SW 1271 (cell line): Measurements from ENCODE around the gene PDE4D.
A peak's percentile ranks its signal among the peaks of the same experiment; 100 is the strongest.
"Not testable (repeated sequence)": the region's sequence is repeated elsewhere in the genome, so short reads cannot be mapped to it uniquely, and the experiment has no call there.

Source experiments
- DNase-seq, 2 experiments: peaks; one replicate each; lab custom pipeline; 2025; lab: John Stamatoyannopoulos, UW

Gene PDE4D

DNA sequence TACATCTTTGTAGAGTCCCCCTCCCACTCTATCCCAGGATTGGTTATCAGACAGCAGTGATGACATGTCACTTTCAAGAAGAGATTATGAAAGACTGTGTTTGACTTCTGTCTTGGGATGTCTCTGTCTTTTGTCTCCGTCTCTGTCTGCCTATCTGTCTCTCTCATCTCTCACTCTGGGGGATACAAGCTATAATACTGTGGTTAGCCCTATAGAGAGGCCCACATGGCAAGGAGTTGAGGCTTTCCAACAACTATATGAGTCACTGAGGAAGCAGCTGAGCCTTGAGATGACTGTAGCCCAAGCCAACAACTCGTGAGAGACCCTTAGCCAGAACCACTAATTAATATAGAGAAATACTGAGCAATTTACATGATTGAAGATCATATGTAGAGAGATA lies 284.8 kb downstream of the PDE4D start:
- DNase-seq: no peak

DNA sequence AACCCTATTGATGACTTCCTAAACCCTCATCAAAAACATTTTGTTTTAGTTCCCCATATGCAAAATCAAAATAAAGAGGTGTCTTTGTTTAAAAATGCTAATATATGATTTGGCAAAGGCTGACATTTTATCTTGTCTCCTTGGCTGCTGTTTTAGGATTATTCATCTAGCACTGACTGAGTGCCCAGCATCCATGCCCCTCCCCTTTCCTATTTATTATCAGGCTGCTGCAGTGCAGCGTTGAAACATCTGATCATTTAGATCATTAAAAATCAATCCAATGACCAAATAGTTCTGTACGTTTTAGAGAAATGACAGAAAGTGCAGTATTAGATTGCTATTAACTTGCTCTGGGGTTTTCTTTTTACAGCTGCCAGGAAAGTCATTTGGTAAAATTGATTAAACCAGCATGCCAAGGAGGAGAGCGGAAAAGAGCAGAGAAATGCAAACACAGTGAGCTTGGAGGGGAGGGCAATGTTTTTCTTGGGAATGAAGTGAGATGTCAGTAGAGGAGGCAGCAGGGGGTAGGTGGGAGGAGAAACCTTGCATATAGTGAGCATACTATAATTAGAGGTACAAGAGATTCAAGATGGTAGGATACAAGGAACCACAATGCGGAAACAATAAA lies 286.3 kb downstream of the PDE4D start:
- no peak for DNase-seq

DNA sequence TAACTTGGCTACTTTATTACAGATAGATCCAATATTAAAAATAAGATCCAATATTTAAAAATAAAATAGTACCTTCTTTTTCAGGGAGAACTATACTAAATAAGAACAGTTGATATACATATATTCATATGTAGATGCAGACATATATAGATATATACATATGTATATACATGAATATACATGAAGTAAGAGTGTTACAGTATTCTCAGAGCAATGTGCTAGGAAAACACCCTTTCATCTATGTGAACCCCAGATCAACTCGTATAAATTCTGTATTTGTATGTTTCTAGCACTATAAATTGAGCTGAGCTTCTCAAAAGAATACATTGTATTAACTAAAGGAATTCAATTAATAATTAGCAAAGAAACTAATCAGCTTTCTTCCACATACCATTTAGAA lies 287.6 kb downstream of the PDE4D start:
- no peak for DNase-seq

DNA sequence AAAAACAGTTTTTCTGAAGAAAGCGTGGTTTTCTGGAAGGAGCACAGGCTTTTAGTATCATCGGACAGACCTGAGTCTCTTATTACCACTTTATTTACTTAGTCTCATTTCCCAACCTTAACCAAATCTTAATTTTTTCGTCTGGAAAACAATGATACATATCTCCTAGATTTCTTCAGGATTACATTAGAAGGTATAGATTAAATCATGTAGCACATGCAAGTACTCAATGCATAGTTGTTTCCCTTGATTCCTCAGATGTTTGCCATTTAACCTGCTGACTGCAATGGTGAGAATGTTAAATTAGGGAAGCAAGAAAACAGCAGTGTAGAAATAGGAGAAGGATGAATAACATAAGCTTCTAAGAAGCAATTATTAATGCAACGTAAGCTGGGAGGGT lies 289.4 kb downstream of the PDE4D start:
- DNase-seq: no peak

DNA sequence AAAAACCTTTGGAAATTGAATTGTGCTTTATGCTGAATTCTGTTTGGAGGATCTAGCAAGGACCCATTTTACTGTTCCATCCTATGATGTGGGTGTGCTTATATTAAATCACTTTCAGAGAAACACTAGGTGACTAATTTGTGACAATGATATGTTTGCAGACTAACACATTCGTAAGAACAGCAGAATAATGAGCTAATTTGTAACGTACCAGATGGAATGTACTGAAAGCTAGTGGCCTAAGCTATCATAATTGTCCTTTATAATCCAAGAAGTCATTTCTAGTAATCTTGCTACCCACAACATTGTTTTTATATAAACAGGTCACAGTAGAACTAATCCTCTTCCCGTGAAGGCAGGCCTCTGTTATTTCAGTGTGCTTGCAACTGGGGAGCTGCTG lies 292.5 kb downstream of the PDE4D start:
- no peak for DNase-seq

DNA sequence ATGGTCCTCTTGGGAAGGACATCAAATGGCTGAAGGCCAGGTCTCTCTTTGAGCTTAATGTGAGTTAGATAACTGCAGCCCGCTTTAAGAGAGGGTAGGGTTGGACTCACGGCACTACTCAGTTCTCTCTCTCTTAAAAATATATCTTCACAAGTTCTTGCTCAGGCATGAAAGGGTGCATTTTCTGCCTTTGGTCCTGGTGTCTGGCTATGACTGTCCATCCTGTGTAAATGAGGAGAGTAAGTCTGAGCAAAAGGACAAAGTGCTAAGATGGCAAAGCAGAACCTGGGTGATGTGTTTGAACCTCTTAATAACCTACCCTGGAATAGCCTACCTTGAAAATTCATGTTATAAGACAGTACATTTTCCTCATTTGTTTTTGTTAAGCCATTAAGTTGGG lies 293.4 kb downstream of the PDE4D start:
- DNase-seq: no peak

DNA sequence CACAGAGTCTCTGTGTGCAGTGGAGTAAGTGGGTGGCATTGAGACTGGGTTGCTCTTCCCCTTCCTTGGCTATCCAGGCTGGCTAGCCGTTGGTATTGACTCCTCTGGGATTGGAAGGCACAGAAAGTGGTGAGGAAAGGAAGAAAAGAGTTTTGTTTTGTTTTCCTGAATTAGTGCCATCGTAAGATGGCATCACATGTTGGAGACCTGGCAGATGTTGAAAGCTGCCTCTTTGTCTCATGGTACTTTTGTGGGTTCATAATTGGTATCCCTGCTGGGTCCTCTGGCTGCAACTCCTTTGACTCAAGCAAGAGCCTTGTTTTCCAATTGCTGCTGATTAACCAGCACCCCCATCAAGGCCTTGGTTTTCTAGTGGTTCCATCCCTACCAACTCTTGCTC lies 293.8 kb downstream of the PDE4D start:
- no peak for DNase-seq

DNA sequence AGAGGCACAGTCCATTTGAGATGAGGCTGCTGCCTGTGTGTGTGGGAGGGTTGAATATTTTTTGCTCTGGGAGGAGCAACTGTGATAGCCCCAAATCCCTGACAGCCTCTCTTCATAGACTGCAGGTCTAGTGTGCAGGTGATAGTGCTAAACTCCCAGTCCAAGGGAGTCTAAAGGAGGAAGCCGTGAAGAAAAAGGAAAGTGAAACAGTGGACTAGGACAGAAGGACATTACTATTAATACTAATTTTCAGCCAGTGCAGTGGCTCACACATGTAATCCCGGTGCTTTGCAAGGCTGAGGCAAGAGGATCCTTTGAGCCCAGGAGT lies 295.0 kb downstream of the PDE4D start:
- DNase-seq: no peak

DNA sequence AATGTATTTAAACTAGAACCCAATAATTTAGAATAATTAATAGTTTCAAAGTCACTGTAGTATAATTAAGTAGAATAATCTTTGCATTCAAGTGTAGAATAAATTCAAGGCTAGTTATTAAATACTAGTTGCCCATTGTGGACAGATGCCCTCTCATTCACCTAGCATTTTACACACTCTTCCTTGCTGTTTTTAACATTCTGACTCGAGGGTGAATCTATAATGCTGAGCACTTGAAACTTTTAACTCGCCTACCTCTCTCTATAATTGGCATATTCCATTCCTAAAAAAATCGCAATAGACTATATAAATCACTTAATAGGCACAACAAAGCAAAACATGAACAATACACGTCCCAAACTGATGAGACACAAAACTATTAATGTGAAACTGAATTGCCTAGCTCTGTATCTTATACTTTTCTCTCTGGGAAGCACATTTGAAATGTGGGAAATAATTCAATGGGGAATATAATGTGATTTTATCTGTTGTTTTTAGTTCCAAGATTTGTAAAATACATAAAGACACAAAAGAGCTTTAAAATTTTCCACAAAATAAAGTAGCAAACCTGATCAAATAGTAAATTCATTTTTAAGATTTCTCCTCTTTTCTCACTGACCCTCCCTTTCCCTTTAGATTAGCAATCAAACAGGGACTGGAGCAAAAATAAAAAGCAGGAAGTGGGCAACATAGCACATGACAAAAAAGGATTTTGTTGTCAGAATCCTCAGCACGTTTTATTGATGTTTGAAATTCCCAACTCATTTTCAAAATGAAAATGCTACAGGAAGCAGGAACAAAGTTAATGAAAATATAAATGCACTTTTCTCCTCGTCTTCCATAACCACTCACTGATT lies 295.6 kb downstream of the PDE4D start:
- no peak for DNase-seq

DNA sequence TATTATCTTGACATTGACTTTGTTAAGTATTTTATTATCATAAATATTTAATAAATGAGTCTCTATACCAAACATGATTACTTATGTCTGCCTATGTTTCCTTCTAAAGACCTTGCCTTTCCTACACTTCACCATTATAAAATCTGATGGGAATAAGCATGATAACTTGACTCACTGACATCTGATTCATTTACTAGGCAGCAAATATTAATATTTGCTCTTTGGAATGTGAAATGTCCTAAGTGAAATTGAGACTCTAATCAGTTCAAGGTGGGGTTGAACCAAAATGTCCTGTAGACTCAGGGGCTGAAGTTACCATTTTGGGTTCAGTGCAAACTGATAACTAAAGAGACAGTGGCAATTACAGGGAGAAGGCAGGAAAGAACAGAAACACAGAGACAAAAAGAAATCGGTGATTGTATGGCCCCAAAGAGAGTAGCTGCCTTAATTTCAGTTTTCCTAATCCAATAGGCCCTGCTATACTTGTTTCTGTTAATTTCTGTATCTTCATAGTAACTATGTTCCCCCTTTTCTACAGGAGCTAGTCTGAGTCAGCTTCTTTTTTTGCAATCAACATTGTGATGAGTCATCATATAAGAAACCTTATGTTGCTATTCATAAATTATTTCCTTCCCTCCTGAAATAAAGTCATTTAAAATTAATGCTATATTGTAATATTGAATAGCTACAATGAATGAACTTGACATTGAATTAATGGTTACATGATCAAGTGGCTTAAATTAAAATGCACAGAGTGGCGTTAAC lies 296.8 kb downstream of the PDE4D start:
- peak in 1 of 2 experiments; percentile 3 for DNase-seq

DNA sequence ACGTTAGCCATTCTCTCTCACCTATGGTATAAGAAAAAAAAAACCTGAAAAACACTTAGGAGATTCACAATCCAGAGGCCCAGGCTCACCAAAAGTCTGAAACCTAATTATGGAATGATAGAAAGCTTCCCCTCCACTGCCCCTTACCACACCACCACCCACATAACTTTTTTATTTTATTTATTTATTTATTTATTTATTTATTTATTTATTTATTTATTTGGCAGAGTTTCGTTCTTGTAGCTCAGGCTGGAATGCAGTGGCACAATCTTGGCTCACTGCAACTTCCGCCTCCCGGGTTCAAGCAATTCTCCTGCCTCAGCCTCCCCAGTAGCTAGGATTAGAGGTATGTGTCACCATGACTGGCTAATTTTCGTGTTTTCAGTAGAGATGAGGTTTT lies 299.4 kb downstream of the PDE4D start:
- not testable (repeated sequence) for DNase-seq

DNA sequence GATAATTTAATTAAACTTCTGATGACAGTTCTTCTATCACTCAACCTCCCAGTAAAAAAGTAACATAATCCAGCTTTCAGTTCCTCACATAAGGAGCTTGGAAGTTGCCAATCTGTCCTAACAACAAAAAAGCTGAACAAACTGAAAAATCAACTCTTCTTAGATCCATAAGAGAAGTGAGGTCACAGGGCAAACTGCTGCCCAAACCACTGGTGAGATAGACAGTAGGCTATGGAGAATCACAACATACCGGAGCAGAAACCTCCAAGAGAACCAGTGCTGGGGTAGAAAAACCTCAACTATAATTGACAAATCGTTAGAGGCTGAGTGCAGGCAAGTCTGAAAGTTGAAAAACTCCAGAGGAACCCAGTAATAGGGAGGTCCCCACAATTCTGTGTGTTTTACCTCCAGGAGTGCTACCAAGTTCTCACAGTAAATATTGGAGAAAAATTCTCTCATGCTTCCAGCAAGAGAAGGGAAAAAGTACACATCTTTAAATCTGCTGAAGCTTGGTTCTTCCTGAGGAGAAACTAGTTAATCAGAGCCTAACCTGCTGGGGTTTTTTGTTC lies 300.0 kb downstream of the PDE4D start:
- DNase-seq: no peak

DNA sequence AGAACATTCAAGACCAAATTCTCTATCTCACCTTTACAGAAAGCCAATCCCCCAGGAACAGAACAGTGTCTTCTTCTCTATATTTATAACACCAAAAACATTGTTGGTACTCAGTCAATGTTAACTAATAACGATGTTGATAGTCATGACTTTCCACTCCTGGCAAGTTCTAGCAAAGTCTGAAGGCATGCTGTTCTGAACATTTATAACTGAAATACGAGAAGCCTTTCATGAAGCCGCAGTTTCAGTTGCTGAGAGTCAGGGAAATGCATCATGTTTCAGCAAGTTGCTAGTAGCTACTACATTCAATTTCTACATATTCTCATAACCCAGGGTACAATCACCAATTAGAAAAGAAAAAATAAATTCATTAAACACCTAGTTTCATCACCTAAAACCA lies 301.4 kb downstream of the PDE4D start:
- DNase-seq: no peak

DNA sequence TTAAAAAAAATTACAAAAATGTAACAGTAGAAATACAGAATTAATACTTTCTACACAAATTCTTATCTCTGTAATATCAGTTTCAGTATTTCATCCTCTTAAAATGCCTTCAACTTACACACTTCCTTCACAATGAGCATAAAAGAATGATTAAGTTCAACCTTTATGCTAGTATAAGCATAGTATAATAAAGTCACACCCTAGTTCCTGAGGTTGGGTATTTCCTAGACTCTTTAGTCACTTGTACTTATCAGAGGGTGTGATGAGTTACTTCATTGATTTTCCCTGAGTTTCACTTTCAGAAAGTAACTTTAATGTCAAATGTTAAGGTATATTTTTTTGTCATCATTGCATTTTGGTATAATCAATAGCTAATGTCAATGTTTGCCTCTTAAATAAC lies 302.4 kb downstream of the PDE4D start:
- DNase-seq: no peak

DNA sequence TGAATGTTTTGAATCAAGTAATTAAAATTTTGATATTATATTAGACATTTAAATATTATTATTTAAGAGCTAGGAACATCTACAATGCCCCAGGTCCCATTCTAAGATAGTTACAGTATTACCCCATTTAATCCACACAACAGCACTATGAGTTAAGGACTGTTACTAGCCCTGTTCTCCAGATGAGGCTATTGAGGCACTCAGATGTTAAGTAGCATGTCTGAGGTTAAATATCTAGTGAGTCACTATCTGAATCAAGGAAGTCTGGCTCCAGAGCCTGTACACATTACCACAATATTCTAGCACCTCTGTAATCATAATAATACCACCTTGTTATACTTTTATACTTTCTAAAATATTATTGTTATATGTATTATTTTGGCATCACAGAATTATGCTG lies 304.6 kb downstream of the PDE4D start:
- no peak for DNase-seq

DNA sequence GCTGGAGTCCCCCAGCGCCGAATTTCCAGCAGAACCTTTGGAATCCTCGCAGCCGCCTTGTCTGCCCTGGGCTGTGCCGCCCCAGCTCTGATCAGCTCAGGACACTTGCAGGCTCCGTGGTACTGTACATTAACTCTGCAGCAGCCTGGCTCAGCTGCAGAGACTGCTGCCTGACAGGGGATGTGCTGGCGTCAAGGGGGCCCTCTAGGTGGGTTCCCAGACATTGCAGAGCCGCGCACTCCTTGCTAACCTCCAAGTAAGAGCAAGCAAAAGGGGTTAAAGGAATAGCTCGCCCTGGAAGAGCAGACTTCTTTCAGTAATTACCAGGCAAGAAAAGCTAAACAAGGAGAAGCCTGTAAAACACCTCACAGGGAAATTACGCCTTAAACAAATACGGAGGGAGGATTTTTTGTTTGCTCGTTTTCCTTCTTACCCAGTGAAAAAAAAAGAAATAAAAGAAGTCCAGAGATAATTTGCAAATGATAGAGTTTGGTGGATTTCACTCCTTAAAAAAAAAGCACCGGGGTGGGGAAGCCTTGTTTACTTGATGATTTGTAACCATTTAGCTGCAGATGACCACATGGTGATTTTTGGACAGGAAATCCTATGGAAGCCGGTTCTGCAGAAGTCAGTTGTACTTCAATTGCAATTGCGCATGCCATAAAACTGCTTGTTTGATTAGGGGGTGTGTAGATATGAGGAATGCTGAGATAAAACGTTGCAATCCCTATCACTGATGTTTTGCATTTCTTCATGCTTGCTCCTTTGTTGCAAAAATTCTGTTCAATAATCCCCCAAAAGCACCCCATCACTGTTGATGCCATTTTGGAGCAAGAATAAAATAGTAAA lies 305.8 kb downstream of the PDE4D start:
- no peak for DNase-seq

DNA sequence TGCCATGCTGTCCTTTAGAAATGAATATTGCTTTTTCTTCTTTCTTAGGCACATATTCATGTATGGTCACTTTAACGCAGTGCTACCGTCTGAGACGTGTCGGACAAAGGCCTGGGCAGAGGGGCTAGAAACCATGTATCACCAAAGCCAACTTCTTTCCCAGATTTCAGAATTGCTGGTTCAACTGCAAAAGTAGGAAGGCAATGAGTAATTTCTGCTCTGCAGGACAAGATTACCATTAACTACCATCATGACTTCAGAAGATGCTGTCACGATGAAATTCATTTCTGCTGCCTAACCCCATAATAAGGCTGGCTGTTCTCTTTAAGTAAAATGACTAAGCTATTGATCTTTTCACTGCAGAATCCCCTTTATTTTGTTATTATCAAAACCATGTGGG lies 306.7 kb downstream of the PDE4D start:
- DNase-seq: no peak

DNA sequence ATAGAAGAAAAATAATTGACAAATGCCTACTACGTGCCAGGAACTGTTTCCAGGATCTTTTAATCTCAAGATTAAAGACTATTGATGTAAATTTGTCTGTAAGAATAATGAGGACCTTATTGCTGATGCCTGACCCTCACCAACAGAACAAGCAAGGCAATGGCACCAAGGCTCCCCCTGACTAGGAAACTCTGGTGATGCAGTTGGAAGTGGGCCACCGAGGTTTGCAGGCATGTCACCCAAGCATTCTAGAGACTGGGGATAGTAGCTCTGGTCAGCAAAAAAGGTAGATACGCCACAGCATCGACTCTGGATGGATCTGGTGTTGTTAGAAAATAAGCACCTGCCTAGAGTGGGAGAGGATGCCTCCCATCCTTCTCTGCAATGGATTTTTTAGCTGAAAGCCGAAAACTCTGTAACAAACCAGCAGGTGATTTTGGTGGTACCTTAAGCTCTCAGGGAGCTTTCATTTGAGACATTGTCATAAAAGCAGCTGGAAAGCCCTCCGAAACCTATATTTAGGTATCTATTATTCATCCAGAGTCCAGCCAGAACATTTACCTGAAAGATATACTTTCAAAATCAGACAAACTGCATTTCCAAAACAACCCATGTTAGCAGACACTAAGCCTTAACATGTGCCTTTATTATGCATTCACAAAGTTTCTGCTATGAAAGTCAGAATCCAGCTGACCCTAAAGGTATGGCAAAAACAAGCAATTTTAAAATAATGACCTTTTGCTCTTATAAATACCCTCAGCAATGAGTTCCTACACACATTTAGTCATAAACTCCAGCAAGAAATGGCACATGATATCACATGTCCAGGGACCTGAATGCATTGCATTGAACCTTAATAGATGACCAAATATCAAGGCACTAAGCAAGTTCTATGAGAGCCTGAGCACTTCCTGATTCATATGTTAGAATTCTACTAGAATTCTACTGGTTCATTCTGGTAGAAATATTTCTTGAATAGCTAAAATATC lies 308.4 kb downstream of the PDE4D start:
- DNase-seq: no peak

DNA sequence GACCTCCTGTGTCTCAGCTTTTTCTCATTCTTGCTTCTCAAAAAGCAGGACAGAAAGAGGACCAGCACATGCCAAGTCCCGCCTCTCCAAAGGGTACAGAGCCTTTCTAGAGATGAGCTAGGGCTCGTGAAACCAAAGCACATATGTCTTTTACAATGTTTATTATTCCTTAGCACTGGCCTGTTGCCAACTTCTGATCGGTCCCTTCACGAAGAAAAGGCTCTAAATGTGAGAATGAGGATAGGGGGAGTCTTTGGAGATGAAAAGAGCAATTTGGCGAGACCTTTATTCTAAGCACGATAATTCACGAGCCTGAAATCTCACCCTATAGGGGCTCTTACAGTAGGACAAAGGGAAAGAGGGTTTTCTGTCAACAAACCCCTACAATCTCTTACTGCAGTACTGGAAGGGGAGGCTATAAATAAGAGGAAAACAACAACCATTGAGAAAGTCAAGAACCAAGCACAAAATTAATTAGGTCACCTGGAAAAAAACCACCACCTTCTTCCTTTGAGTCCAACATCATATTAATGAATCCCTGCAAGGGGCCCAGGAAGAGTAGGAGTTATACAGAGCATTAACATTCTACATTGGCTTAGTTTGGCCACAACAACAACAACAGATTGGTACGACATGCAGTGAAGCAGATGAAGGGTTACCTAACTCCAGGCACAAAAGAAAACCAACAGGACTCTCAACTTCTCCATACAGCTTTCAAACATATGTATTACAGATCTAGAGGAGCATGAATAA lies 309.5 kb downstream of the PDE4D start:
- no peak for DNase-seq
